GM18868 (cell line): Measurements from ENCODE around the gene ARRDC3.
"Not testable (repeated sequence)": the region's sequence is repeated elsewhere in the genome, so short reads cannot be mapped to it uniquely, and the experiment has no call there.

Experiments used
- ATAC-seq: cut with Tn5 transposase; IDR thresholded peaks from one replicate; pipeline ENCODE4 v1.9.1; 2021; ENCODE audit warnings: mild to moderate bottlenecking, moderate library complexity; ENCODE audit not compliant: unreplicated experiment

ARRDC3 gene, protein sequence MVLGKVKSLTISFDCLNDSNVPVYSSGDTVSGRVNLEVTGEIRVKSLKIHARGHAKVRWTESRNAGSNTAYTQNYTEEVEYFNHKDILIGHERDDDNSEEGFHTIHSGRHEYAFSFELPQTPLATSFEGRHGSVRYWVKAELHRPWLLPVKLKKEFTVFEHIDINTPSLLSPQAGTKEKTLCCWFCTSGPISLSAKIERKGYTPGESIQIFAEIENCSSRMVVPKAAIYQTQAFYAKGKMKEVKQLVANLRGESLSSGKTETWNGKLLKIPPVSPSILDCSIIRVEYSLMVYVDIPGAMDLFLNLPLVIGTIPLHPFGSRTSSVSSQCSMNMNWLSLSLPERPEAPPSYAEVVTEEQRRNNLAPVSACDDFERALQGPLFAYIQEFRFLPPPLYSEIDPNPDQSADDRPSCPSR

GRCh38 chr5:91383027-91383955 lies at the start of gene ARRDC3:
Gene ARRDC3 (minus strand): TSS chr5:91383317. CDS start chr5:91383092, 225 bp downstream.
- ATAC-seq, result peak; percentile 52

GRCh38 chr5:91430949-91431348 lies 47.8 kb upstream of the ARRDC3 start:
- no peak for ATAC-seq

- ATAC-seq, result no peak
Measured at GRCh38 chr5:91424638-91425436, 41.7 kb upstream of the ARRDC3 start.

DNA sequence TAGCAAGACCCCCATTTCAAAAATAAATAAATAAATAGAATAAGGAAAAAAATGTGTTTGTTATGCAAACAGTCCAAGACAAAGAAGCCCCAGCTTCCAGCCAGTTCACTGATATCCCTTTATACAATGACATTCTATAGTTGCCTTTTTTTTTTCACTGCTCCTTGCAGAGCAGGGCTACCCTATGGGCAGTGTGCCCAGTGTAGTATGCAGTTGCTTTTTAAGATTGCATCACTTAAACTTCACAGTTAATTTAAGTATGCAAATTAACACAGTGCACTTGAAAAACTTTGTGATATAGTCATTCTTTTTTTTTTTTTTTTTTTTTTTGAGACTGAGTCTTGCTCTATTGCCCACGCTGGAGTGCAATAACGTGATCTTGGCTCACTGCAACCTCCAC lies 40.8 kb upstream of the ARRDC3 start:
- no peak for ATAC-seq

DNA sequence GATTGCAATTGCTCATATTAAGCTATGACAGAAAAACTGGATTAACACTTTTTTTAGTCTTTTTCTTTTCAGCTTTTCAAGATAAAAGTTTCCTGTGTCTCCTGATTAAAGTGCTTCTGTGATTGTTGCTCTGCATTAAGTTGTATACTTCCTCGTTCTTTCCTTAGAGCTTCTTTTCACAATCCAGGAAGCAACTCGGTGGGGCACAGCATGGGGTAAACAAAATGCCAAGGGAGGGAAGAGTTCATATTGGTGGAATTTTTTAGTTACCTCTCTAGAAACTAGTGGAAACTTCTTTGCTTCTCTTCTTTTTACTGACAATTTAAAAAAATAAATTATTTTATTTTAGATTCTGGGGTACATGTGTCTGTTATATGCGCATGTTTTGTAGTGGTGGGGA lies 37.8 kb upstream of the ARRDC3 start:
- no peak for ATAC-seq

DNA sequence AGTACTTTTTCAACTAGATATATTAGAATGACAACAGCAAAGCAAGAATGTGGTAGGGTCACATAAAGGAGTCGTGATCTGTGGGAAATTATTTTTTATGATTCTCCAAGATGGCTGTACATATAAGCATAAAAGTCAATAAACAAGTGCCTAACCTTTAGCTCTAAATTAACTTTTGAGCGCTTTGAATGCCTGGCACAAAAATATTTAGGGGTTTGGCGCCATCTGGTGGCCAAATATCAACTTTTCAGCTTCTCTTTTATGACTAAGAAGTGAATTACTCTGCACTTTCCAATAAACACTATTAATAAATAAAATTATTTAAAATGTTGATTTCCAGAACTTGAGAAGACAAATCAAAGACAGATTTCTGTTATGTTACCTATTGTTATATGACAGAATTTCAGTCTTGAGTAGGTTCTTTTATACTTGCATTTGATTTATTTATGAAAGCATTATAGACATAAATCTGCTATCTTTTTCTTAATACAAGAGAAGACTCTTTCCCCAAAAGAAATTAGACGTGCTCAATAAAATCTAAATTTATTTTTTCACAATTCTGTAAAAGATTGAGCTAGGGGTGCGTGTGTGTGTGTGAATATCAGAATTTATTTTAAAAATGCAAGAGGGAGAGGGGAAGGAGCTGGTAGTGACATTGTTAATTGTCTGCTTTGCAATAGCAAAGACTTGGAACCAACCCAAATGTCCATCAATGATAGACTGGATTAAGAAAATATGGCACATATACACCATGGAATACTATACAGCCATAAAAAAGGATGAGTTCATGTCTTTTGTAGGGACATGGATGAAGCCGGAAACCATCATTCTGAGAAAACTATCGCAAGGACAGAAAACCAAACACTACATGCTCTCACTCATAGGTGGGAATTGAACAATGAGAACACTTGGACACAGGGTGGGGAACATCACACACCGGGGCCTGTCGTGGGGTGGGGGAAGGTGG lies 36.7 kb upstream of the ARRDC3 start:
- ATAC-seq, result peak; percentile 66

GRCh38 chr5:91419136-91419535 lies 36.0 kb upstream of the ARRDC3 start:
- no peak for ATAC-seq

- ATAC-seq, result no peak
Measured at GRCh38 chr5:91418158-91418557, 35.0 kb upstream of the ARRDC3 start.

- peak; percentile 48 for ATAC-seq
Measured at GRCh38 chr5:91417219-91417618, 34.1 kb upstream of the ARRDC3 start.

DNA sequence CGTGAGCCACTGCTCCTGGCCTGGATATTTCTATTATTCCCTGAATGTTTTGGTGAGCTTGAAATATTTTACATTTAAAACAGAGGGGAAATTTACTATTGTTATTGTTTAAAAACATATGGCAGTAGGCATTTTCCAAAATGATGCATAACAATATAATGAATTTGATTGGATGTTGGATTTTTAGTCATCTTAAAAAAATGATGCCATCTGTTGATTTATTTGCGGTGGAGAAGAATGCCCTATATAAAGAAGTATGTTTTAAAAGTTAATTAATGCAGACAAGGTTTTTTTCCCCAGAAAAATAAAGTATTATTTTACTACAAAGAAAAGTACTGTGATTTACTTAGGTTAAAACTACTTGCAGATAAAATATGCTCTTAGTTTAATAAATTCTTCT lies 33.4 kb upstream of the ARRDC3 start:
- ATAC-seq, result no peak

- no peak for ATAC-seq
Measured at GRCh38 chr5:91409304-91409703, 26.2 kb upstream of the ARRDC3 start.

GRCh38 chr5:91408710-91409109 lies 25.6 kb upstream of the ARRDC3 start:
- ATAC-seq, result no peak

DNA sequence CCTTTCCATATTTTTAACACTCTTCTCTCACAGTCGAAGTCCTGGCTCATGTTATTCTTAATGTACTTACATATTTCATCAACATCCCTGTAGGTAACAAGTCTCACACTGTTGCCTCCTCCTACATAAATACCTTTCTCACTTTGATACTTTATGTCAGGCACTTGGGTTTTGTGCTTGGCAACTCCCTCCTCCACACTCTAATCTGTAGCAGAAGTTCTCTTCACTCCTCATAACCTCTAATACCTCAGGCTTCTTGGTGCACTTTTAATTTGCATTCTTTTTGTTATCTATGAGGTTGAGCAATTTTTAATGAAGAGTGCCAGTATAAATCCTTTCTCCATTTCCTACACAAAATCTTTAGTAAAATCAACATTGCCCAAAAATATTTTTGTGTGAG lies 24.1 kb upstream of the ARRDC3 start:
- ATAC-seq, result no peak

- no peak for ATAC-seq
Measured at GRCh38 chr5:91403438-91403837, 20.3 kb upstream of the ARRDC3 start.

DNA sequence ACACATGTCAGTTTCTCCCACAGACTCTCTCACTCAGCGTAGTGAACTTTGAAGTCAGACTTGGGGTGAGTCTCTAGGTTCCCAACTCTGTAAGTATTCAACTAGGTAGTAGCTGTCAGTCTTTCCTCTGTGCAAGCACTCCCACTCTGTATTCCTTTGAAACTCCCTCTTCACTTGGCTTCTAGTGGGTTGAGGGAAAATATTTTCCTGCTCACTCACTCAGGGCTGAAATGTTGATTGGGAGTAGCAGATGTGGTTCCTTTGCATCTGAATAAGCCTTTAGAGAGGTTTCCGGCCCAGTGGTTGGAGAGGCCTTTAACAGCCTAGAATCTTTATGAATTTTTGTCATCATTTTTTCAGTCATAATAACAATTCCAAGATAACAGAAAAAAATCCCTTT lies 18.1 kb upstream of the ARRDC3 start:
- ATAC-seq, result no peak

- ATAC-seq, result peak; percentile 72
Measured at GRCh38 chr5:91397791-91398190, 14.7 kb upstream of the ARRDC3 start.

- ATAC-seq, result no peak
Measured at GRCh38 chr5:91390268-91390667, 7.2 kb upstream of the ARRDC3 start.

- not testable (repeated sequence) for ATAC-seq
Measured at GRCh38 chr5:91389555-91389954, 6.4 kb upstream of the ARRDC3 start.

DNA sequence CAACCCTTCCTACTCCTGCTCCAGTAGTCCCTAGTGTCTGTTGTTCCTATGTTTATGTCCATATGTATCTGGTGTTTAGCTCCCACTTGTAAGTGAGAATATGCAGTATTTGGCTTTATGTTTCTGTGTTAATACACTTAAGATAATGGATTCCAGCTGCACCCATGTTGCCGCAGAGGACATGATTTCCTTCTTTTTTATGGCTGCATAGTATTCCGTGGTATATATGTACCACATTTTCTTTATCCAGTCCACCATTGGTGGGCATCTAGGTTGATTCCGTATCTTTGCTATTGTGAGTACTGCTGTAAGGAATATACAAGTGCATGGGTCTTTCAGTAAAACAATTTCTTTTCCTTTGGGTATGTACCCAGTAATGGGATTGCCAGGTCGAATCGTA lies 5.2 kb upstream of the ARRDC3 start:
- no peak for ATAC-seq

DNA sequence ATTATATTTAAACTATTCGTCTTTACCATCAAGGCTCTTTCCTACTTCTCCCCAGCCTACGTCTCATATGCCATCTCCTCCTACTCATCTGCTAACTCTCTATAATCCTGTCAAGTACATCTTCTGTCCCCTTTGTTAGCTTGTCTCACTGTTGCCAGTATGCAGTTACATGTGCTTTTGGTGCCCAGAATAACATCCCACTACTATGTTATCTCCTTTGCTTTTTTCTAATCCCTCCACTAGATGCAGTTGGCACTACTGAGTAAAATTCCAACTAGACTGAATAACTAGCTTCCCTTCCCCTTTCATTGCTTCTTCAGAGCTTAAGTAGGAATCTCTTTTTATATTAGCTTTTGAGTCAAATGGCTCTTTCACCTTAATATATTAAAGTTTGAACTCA lies 3.0 kb upstream of the ARRDC3 start:
- no peak for ATAC-seq
